Frontal cortex (tissue), 4 donors: ENCODE results near the gene MSMP. TPM values are rescaled to one million over a fixed set of nuclear protein-coding genes. Genes with fewer than 3 reads are reported as not detected.
A peak's percentile ranks its signal among the peaks of the same experiment; 100 is the strongest.

Experiments used
- DNase-seq, 2 donors: peaks; one replicate each; pipeline ENCODE4 v3.0.0; 2012; ENCODE audit warnings: low spot score in 2 of 2
- FAIRE-seq: peaks from 2 replicates; lab custom pipeline; 2012; peaks lifted over from hg19 to GRCh38; lab: Jason Lieb, UNC
- total RNA-seq: library from RNA; depleted of rRNA; stranded (reverse); fragments of >200 nt; gene quantifications from one replicate; pipeline ENCODE4 v1.2.3, GENCODE V29; 2014
- donor health status: control.
- donor health status: control.
- donor health status: control.

Gene MSMP, protein sequence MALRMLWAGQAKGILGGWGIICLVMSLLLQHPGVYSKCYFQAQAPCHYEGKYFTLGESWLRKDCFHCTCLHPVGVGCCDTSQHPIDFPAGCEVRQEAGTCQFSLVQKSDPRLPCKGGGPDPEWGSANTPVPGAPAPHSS
- 0.41 TPM for total RNA-seq

DNA sequence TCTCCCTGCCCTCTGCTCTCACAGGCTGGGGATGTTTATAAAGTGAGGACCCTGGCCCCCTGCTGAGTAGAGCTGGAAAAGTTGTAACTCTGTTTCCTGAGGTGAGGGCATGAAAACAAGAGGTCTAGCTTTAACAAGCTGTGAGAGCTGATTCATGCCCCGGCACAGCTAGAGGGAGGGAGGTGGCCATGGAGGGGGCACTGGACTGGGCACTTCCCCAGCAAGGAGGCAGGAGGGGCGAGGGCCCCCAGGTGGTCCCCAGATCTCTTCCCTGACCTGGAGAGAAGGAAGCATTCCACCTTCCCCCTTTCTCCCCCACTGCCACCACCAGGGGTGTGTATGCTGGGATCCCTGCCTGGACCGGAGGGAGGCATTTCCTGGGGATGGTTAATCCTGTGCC lies at the start of gene MSMP:
TSS of gene MSMP (minus strand) at position 13 of the 400 bp plus-strand sequence. CDS start 147 bp downstream, outside the sequence.
- DNase-seq (no peak), FAIRE-seq (no peak)

DNA sequence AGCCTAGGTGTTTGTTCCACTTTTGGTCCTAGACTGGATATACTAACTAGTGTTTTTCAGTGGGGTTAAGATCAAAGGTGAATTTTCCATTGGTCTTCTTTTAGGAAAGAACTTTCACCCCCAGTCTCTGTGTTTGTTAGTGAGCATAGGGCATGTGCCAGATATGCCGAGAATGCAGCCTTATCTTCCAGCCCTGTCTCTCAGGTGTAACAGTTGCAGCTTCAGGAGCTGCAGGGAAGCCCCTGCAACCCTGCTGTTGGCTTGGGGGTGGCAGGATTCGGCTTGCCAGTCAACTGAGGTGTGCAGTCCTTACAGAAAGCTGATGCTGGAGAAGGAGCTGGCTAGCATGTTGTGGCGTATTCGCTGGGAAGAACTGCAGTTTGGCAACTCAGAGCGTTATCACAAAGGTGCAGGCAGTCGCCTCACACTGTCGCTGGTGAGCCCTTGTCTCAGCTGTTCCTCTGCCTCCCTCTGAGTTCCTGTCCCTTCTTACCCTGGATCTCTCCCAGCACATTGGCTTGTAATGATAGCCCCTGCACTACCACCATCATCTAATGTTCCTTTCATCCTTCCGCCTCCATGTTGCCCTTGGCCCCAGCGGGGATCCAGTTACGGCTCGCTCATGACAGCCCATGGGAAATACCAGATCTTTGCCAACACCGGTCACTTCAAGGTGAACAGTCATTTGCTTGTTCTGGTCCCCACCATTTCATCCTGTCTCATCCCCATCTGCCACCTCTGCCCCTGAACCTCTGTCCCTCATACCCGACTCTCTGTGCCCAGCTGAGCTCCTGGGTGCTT lies 47.5 kb upstream of the MSMP start:
- FAIRE-seq (no peak), DNase-seq (no peak)

DNA sequence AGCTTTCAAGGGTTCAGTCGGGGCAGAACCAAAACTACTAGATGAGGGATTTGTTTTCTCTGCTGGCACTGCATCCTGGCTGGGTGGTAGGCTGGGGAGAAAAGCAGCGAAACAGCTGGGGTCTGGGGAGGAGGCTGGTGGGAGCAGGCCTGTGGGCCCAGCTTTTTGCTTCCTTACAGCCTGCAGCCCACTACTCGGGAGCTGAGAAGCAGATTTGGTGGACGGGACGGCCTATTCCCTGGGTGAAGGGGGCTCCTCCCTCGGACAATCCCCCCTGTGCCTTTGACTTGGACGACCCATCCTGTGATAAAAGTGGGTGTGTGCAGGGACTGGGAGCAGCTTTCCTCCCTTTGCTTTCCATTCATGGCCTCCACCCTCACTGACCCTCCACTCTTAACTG lies 46.5 kb upstream of the MSMP start:
- FAIRE-seq: no peak

DNA sequence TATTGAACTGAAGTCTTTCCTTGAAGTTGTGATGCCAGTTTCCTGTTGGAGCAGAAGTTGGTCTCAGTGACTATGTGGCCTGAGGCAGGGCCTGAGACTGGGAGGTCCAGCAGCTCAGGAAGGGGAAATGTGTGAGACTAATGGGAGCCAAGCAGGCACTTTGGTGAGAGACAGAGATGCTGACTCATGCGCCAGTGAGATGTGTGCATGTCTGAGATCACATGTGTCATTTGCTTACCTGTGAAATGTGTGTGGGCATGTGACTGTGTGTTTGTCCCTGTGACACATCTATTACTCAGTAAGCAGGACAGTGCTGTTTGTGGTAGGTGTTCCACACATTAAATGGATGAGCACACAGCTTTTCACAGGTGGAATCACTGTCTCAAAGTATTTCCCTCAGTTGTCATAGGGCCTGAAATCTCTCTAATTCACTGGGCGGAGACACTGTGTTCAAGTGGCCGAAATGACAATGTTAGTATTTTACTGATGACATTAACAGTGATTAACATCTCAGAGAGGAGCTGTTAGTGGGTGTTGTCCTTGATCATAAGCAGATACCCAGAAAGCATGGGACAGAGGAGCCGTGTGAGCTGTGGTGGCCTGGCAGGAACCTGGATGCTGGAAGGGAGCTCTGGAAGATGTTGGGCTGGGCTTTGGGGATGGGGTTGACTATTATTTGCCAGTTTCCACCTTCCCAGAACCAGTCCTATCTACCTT lies 44.7 kb upstream of the MSMP start:
- FAIRE-seq (no peak), DNase-seq (no peak)

More for the DNA sequence above, 46.5 kb upstream of the MSMP start:
- no peak for DNase-seq

DNA sequence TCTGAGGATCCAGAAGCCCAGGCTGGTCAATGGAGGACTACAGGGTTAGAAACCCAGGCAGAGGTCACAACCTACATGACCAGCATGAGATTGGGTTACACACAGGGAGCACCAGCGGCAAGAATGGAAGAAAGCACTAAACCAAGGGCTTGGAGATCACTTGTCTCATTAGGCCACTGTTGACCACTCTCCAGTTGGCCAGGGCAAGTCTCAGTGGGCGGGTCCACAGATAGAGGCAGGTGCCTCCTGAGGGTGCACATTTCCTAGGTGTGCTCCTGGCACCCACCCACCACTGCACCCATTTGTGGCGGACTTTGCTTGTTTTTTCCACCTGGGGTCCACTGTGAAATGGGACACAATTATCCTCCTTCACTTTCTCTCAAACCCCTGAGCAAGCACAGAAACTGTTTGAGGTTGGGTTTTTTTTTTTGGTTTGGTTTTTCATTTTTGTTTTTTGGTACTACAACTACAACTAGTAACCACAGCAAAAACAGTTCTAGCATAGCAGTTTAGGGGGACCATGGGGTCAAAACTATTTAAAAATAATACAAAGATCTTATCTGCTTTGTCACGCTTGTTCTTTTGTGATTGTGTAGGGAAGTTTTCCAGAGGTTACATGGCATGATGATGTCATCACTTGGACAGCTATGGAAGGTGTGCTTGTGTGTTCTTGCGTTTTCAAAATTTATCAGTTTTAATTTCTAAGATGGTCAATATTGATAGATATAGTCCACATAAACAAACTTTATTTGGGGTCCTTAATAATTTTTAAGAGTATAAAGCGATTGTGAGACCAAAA lies 43.4 kb upstream of the MSMP start:
- FAIRE-seq (no peak), DNase-seq (no peak)

DNA sequence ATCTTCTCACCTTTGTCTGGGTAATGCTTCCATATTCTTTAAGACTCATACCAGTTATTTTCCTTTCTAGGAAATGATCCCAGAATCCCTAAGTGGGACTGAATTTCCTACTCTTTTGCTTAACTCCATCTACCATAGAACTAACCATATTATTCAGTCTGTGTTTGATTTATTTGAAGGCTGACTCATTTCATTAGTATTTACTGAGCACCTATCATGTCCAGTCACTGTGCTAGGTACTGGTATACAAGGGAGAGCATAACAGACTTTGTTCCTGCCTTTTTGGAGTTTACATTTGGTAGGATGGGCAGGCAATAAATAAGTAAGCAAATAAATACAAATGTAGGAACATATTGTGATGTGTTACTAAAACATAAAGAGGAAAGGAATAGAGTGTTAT lies 41.6 kb upstream of the MSMP start:
- FAIRE-seq: no peak

DNA sequence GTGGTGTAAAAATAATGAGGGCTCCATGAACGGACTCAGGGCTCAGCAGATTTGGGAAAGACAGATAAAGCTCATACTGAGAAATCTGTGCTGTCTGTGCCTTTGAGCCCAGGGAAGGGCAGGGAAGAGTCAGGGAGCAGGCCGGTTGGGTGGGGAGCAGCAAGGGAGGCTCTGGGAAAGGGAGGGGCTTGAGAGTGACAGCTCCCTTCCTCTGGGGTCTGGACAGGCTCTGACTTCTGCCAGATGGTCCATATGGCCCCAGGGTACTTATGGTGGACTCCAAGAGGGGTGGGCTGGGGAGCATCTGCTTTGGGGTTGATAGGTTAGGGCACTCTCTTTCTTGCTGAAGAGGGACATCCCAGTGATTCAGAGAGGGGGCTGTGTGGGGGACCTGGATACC lies 39.4 kb upstream of the MSMP start:
- DNase-seq: no peak
- FAIRE-seq: no peak

More for the DNA sequence above, 41.6 kb upstream of the MSMP start:
- no peak for DNase-seq

DNA sequence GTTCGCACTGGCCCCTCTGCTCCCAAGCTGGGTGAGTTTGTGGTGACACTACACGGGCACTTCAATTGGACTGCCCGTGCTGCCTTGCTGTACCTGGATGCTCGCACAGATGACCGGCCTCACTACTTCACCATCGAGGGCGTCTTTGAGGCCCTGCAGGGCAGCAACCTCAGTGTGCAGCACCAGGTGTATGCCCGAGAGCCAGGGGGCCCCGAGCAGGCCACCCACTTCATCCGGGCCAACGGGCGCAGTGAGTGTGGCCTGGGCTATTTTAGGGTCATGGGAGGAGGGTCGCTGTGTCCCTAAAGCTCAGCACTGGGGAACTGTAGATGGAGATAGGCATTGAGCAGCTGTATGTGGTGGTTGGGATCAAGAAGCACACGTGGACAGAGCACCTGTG lies 38.8 kb upstream of the MSMP start:
- DNase-seq: no peak
- no peak for FAIRE-seq

DNA sequence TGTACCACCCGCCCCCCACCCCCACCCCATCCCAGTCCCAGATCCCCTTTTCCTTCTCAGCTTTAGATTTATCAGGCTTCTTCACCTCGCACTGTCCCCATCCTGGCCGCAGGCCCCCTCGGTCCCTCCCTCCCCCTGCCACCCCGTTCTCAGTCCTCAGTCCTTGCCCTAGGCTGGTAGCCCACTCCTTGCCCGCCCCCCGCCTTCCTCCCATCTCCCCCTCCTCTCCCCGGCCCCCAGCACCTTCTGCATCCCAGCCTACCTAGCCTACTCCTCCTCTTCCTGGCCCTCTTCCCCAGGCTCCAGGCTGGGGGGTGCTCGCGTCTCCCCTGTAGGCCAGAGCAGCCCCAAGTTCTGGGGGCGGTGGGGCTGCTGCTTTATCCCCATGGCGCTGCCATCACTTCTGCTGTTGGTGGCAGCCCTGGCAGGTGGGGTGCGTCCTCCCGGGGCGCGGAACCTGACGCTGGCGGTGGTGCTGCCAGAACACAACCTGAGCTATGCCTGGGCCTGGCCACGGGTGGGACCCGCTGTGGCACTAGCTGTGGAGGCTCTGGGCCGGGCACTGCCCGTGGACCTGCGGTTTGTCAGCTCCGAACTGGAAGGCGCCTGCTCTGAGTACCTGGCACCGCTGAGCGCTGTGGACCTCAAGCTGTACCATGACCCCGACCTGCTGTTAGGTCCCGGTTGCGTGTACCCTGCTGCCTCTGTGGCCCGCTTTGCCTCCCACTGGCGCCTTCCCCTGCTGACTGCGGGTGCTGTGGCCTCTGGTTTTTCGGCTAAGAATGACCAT lies 38.1 kb upstream of the MSMP start:
- FAIRE-seq (no peak), DNase-seq (no peak)

DNA sequence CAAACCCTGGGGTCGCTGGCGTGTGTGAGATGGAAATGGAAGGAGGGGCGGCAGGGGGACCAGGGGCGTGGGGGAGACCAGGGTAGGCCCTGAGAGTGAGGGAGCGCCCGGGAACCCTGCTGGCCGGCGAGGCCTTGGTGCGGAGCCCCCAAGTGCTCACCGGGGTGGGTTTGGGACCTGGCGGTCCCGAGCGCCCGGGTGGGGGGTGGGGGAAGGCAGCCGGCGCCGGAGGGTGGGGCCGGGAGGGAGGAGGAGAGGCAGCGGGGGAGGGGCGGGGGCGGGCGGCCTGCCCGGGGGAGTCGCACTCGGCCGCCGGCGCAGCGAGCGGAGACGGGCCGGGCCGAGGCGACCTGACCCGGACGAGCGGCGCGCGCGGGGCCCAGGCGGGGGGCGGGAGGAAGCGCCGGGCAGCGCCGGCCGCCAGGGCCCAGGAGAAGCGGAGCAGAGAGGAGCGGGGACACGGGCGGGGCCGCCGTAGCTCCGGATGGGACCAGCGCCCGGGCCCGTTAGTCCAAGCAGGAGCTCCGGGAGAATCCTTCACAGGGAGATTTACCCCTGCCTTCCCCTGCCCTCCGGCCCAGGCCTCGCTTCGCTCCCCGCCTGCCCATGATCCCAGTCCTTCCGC lies 37.3 kb upstream of the MSMP start, which contains the start of gene NPR2:
TSS of gene NPR2 (plus strand) at position 295 of the 625 bp plus-strand sequence. CDS start 818 bp downstream, outside the sequence.
- DNase-seq: peak; percentile 60 to 65

DNA sequence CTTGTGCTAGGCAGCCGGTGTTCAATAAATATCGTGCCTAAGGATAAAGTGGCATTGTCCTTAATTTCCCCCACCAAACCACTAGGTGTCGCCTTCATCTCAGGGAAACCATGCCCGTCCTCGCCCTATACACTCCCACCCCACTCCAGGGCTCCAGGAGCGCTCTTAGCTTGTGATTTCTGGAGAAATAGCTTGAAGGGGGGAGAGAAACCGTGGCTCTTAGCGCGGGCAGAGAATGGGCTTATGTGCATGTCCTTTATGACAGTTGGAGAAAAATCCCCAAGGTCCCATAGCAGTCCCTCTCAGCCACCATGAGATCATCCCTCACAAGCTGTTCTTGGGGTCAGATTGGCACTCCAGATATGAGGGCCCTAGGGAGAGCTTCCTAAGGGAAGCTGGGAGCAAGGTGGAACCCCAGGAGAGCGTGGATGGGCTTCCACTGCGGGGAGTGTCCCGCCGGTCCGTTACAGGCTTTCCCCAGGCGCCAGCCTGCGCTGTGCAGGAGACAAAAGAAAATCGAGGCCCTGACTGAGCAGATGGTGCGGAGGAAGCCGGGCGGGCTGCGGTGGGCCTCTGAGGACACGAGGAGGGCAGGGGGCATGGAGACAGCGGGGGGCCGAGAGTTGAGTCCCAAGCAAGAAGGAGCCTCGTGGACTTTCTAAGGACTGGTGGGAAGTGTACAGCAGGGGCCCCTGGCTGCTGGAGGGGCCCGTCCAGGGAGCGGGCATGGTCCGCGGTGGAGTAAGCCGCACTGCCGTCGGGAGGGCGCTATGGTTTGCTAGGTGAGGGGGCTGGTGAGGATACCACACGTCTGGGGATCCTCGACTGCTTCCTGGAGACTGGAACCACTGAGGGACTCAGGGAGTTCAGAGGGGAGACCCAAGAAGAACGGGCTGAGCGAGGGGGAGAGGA lies 36.6 kb upstream of the MSMP start:
- DNase-seq (peak; percentile 79 to 85), FAIRE-seq (no peak)

More for the DNA sequence above, 37.3 kb upstream of the MSMP start, which contains the start of gene NPR2:
- FAIRE-seq: no peak

DNA sequence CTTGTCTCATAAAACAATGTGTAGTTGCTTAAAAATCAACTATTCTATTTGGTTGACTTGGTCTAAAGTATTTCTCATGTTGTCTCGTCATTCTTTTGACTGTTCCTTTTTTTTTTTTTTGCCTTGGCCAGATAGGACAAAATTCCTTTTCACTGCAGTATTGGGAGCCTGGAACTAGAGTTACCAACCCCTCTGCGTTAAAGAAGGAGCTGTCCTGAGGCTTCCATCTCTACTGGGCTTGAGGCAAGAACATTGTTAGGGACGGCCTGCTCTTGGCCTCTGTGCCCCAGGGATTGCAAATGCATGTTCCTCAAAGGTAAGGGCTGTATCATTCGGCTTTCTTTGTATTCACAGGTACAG lies 35.9 kb upstream of the MSMP start:
- no peak for FAIRE-seq
- DNase-seq: no peak

DNA sequence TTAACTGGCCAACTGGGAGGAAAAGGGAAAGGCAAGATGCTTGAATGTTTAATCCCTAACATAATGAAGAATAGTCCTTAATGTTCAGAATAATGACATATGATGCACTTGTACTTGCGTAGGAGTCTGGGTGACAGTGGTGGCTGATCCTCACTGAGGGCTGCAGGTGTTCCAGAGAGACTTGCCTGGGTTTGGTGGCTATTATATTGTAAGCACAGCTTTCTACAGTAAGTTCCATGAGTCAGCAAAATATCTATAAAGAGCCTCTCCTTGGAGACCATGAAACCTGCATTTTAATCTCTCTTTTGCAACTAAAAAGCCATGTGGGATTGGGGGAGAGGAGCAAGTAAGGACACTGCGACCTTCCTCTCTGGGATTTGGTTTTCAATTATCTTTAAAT lies 35.5 kb upstream of the MSMP start:
- no peak for DNase-seq
- FAIRE-seq: no peak

DNA sequence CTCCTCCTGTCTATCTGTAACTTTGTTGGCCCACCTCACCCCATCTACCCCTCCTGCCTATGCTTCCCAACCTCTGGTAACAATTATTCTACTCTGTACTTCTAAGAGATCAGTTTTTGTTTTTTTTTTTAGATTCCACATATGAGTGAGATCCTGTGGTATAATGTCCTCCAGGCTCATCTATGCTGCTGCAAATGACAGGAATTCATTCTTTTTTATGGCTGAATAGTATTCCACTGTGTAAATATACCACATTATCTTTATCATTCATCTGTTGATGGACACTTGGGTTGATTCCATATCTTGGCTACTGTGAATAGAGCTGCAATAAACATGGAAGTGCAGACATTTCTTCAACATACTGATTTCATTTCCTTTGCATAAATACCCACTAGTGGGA lies 29.3 kb upstream of the MSMP start:
- DNase-seq: no peak
- FAIRE-seq: no peak

DNA sequence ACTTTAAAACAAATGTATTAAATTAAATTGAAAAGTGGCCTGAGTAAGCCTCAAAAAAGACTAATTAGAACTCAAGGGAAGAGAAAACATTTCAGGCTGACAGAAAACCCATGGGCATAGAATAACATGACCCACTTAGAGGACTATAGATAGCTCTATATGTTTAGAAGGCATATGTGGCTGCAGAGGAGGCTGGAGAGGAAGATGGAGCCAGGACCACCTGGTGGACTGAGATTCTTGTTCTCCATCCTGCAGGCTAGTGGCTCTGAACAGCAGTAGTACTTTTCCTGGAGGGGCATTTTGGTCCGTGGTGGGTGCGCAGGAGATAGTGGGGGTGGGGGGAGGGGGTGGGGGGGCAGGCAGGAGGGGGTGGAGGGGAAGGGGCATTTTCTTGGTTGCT lies 27.0 kb upstream of the MSMP start:
- DNase-seq (no peak), FAIRE-seq (no peak)

DNA sequence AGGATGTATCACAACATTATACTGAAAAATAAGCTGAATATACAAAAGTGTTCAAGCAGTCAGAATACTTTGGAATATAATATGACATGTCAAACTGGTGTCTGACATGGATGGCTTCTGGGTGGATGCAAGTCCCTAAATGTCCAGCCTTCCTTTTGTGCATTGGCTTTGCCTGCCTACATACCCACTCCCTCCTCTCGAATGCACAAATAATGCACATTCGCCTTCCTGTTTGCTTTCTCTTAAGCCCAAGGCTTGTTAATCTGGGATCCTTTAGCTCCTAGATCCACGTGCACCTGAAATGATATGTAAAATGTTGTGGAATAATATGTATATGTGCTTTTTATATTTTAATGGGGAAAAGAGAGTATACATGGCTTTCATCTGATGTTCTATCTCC lies 24.4 kb upstream of the MSMP start:
- no peak for DNase-seq
- FAIRE-seq: no peak

DNA sequence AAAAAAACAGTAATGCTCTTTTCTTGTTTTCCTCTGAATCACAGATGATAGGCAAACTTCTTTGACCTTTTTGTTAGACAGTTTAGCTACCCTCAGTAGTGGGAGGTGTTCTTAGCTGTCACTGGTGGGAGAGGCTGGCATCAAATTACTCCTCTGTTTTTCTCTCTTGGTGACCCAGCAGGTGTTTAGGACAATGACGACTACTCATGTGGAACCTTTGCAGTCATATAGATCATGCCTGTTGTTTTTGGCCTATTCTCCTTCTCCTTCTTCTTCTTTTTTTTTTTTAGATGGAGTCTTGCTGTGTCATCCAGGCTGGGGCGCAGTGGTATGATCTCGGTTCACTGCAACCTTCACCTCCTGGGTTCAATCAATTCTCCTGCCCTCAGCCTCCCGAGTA lies 21.9 kb upstream of the MSMP start:
- DNase-seq (no peak), FAIRE-seq (no peak)
